Measurements from ENCODE around the gene ASL. TPM values are rescaled to one million over a fixed set of nuclear protein-coding genes. Genes with fewer than 3 reads are reported as not detected.

ASL gene
- total and polyA plus RNA-seq, 9 of the 15 experiments (the other 6 are each of a cell fraction or from before 2014, with no cell fraction given): 2.6 to 67.0 (median 33.3) TPM

- TF ChIP-seq, protein P1, sequence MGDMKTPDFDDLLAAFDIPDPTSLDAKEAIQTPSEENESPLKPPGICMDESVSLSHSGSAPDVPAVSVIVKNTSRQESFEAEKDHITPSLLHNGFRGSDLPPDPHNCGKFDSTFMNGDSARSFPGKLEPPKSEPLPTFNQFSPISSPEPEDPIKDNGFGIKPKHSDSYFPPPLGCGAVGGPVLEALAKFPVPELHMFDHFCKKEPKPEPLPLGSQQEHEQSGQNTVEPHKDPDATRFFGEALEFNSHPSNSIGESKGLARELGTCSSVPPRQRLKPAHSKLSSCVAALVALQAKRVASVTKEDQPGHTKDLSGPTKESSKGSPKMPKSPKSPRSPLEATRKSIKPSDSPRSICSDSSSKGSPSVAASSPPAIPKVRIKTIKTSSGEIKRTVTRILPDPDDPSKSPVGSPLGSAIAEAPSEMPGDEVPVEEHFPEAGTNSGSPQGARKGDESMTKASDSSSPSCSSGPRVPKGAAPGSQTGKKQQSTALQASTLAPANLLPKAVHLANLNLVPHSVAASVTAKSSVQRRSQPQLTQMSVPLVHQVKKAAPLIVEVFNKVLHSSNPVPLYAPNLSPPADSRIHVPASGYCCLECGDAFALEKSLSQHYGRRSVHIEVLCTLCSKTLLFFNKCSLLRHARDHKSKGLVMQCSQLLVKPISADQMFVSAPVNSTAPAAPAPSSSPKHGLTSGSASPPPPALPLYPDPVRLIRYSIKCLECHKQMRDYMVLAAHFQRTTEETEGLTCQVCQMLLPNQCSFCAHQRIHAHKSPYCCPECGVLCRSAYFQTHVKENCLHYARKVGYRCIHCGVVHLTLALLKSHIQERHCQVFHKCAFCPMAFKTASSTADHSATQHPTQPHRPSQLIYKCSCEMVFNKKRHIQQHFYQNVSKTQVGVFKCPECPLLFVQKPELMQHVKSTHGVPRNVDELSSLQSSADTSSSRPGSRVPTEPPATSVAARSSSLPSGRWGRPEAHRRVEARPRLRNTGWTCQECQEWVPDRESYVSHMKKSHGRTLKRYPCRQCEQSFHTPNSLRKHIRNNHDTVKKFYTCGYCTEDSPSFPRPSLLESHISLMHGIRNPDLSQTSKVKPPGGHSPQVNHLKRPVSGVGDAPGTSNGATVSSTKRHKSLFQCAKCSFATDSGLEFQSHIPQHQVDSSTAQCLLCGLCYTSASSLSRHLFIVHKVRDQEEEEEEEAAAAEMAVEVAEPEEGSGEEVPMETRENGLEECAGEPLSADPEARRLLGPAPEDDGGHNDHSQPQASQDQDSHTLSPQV (IDR thresholded peaks at IDR 0.05): peak; percentile 88
- TF ChIP-seq, protein P2, sequence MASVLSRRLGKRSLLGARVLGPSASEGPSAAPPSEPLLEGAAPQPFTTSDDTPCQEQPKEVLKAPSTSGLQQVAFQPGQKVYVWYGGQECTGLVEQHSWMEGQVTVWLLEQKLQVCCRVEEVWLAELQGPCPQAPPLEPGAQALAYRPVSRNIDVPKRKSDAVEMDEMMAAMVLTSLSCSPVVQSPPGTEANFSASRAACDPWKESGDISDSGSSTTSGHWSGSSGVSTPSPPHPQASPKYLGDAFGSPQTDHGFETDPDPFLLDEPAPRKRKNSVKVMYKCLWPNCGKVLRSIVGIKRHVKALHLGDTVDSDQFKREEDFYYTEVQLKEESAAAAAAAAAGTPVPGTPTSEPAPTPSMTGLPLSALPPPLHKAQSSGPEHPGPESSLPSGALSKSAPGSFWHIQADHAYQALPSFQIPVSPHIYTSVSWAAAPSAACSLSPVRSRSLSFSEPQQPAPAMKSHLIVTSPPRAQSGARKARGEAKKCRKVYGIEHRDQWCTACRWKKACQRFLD (CRISPR knock-in tag; IDR thresholded peaks at IDR 0.05): peak; percentile 72; the same call in 1 of the 2 replicates
- no peak for TF ChIP-seq FOXA1 (IDR thresholded peaks at IDR 0.05; ENCODE audit: borderline replicate concordance)
- no peak for TF ChIP-seq PPARD (CRISPR knock-in tag; IDR thresholded peaks at IDR 0.05)
- TF ChIP-seq ETV6 (IDR thresholded peaks at IDR 0.05; ENCODE audit: borderline replicate concordance in 1 of 2, low read depth in 2 of 2, low read length in 1 of 2): peak in 1 of 2 experiments; percentile 32; a peak in 1 of 4 replicates
- TF ChIP-seq ETV6 (CRISPR knock-in tag; IDR thresholded peaks at IDR 0.05; ENCODE audit: borderline replicate concordance): no peak
- TF ChIP-seq NFATC3 (IDR thresholded peaks at IDR 0.05): no peak
- no peak; the same call in 1 of the 2 replicates for TF ChIP-seq DMBX1 (CRISPR knock-in tag; IDR thresholded peaks at IDR 0.05; ENCODE audit: borderline replicate concordance)
- TF ChIP-seq ZC3H4 (CRISPR knock-in tag; IDR thresholded peaks at IDR 0.05; ENCODE audit: borderline replicate concordance): no peak
- TF ChIP-seq, protein P3, sequence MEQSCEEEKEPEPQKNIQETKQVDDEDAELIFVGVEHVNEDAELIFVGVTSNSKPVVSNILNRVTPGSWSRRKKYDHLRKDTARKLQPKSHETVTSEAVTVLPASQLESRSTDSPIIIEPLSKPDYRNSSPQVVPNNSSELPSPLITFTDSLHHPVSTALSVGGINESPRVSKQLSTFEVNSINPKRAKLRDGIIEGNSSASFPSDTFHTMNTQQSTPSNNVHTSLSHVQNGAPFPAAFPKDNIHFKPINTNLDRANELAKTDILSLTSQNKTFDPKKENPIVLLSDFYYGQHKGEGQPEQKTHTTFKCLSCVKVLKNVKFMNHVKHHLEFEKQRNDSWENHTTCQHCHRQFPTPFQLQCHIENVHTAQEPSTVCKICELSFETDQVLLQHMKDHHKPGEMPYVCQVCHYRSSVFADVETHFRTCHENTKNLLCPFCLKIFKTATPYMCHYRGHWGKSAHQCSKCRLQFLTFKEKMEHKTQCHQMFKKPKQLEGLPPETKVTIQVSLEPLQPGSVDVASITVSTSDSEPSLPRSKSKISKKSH (CRISPR knock-in tag; IDR thresholded peaks at IDR 0.05): no peak
- peak; percentile 73; the same call in 1 of the 2 replicates for TF ChIP-seq THRAP3 (IDR thresholded peaks at IDR 0.05; ENCODE audit: borderline replicate concordance)
- peak; percentile 79 for TF ChIP-seq CHD1 (IDR thresholded peaks at IDR 0.05; ENCODE audit: low read length)
- TF ChIP-seq TCF7 (IDR thresholded peaks at IDR 0.05; ENCODE audit: borderline replicate concordance): no peak
- TF ChIP-seq GATAD2A (IDR thresholded peaks at IDR 0.05): peak; percentile 83
- no peak for TF ChIP-seq SRSF7 (optimal IDR thresholded peaks at IDR 0.05; ENCODE audit: low read depth, low read length)
- no peak for TF ChIP-seq HDGF (IDR thresholded peaks at IDR 0.05)
- peak; percentile 56 for TF ChIP-seq DPF2 (IDR thresholded peaks at IDR 0.05)
- TF ChIP-seq MAFK (IDR thresholded peaks at IDR 0.05; ENCODE audit: low read length): 0 out of 2 replicates have a peak, but pooled peaks have one; percentile 3
- no peak for TF ChIP-seq DNMT1 (IDR thresholded peaks at IDR 0.05)
- peak; percentile 73 for TF ChIP-seq L3MBTL2 (IDR thresholded peaks at IDR 0.05)
- TF ChIP-seq SMAD3 (CRISPR knock-in tag; conservative IDR thresholded peaks at IDR 0.05): no peak
- no peak for TF ChIP-seq RHOXF2B (CRISPR knock-in tag; conservative IDR thresholded peaks at IDR 0.05)
- no peak for TF ChIP-seq HOXB6 (CRISPR knock-in tag; IDR thresholded peaks at IDR 0.05; ENCODE audit: borderline replicate concordance)
These were observed 39.4 kb downstream of the ASL start, which contains the start of gene CRCP (continued) for GRCh38 chr7:66114743-66115649.

Measured in K562 (cell line).